ENCODE data around the gene DUSP22. TPM values are rescaled to one million over a fixed set of nuclear protein-coding genes. Genes with fewer than 3 reads are reported as not detected.

DUSP22 gene
- total and polyA plus RNA-seq, 2 experiments from 2014 or later: 24.2 to 26.3 TPM

- no peak overlapping the region for H2AFZ ChIP-seq
- H3K36me3 ChIP-seq (replicated peaks; ENCODE audit: insufficient read depth, low read depth): no peaks in the 10 kb centered on the region
- H3K9me2 ChIP-seq (replicated peaks; ENCODE audit: insufficient read depth): no peaks in the 10 kb centered on the region
- 70% methylated on average over 6 of the region's 6 CpGs for WGBS (ENCODE audit: low lambda C conversion rate, missing lambda C conversion rate)
- H3K4me2 ChIP-seq: no peak overlapping the region
- no peak for DNase-seq (ENCODE audit: low spot score)
- H3K27ac ChIP-seq: no peak overlapping the region
- TF ChIP-seq CTCF (IDR thresholded peaks at IDR 0.05; ENCODE audit: poor library complexity) (no peak), EZH2phosphoT487 (IDR thresholded peaks at IDR 0.05; ENCODE audit: low read depth, severe bottlenecking, unreplicated experiment) (no peak), EZH2 (IDR thresholded peaks at IDR 0.05; ENCODE audit: borderline replicate concordance) (no peak)
- H4K20me1 ChIP-seq (ENCODE audit: insufficient read depth, poor library complexity, severe bottlenecking): no peaks in the 10 kb centered on the region
- no peaks in the 10 kb centered on the region for H3K4me1 ChIP-seq (ENCODE audit: insufficient read depth)
- no peaks in the 10 kb centered on the region for H3K79me2 ChIP-seq
- no peaks in the 10 kb centered on the region for H3K9me3 ChIP-seq (ENCODE audit: low read depth)
- no peaks in the 10 kb centered on the region for H3K27me3 ChIP-seq
- no peak overlapping the region for H3K4me3 ChIP-seq
Observed at GRCh38 chr6:315226-315625, 22.9 kb downstream of the DUSP22 start.

- H4K20me1 ChIP-seq (ENCODE audit: insufficient read depth, poor library complexity, severe bottlenecking): no peaks in the 10 kb centered on the region
- DNase-seq (ENCODE audit: low spot score): no peak
- TF ChIP-seq EZH2 (IDR thresholded peaks at IDR 0.05; ENCODE audit: borderline replicate concordance) (no peak), EZH2phosphoT487 (IDR thresholded peaks at IDR 0.05; ENCODE audit: low read depth, severe bottlenecking, unreplicated experiment) (no peak), CTCF (IDR thresholded peaks at IDR 0.05; ENCODE audit: poor library complexity) (no peak)
- H3K27ac ChIP-seq: no peak overlapping the region
- WGBS (ENCODE audit: low lambda C conversion rate, missing lambda C conversion rate): 78% methylated on average over 10 of the region's 10 CpGs
- no peaks in the 10 kb centered on the region for H3K27me3 ChIP-seq
- H3K4me1 ChIP-seq (ENCODE audit: insufficient read depth): no peaks in the 10 kb centered on the region
- no peaks in the 10 kb centered on the region for H3K9me2 ChIP-seq (replicated peaks; ENCODE audit: insufficient read depth)
- peaks cover 3% of the 10 kb centered on the region for H3K79me2 ChIP-seq
- H3K9me3 ChIP-seq (ENCODE audit: low read depth): no peaks in the 10 kb centered on the region
- no peak overlapping the region for H3K4me3 ChIP-seq
- no peak overlapping the region for H2AFZ ChIP-seq
- H3K36me3 ChIP-seq (replicated peaks; ENCODE audit: insufficient read depth, low read depth): no peaks in the 10 kb centered on the region
- no peak overlapping the region for H3K4me2 ChIP-seq
Observed at GRCh38 chr6:315921-316752, 23.9 kb downstream of the DUSP22 start.

GRCh38 chr6:316753-317038 lies 24.4 kb downstream of the DUSP22 start:
- H2AFZ ChIP-seq: no peak overlapping the region
- H3K4me1 ChIP-seq (ENCODE audit: insufficient read depth): no peaks in the 10 kb centered on the region
- H4K20me1 ChIP-seq (ENCODE audit: insufficient read depth, poor library complexity, severe bottlenecking): no peaks in the 10 kb centered on the region
- H3K4me2 ChIP-seq: no peak overlapping the region
- H3K9me2 ChIP-seq (replicated peaks; ENCODE audit: insufficient read depth): no peaks in the 10 kb centered on the region
- no peak overlapping the region for H3K4me3 ChIP-seq
- no peak overlapping the region for H3K27ac ChIP-seq
- DNase-seq (ENCODE audit: low spot score): no peak
- H3K79me2 ChIP-seq: peaks cover 3% of the 10 kb centered on the region
- TF ChIP-seq EZH2 (IDR thresholded peaks at IDR 0.05; ENCODE audit: borderline replicate concordance): no peak
- no peak for TF ChIP-seq EZH2phosphoT487 (IDR thresholded peaks at IDR 0.05; ENCODE audit: low read depth, severe bottlenecking, unreplicated experiment)
- TF ChIP-seq CTCF (IDR thresholded peaks at IDR 0.05; ENCODE audit: poor library complexity): no peak
- no peaks in the 10 kb centered on the region for H3K9me3 ChIP-seq (ENCODE audit: low read depth)
- no peaks in the 10 kb centered on the region for H3K36me3 ChIP-seq (replicated peaks; ENCODE audit: insufficient read depth, low read depth)
- no peaks in the 10 kb centered on the region for H3K27me3 ChIP-seq

Data from hepatocyte (in vitro differentiated cells).